ENCODE results near the gene TDRD15.

GRCh38 chr2:21163213-21163612 lies 39.4 kb downstream of the TDRD15 start:
- no peak for TF ChIP-seq FOS (IDR thresholded peaks at IDR 0.05; ENCODE audit: borderline replicate concordance, insufficient read depth, low read length)
- no peak for TF ChIP-seq POLR2A (IDR thresholded peaks at IDR 0.05; ENCODE audit: low read depth, low read length)
- no peak for TF ChIP-seq CTCF (IDR thresholded peaks at IDR 0.05; ENCODE audit: extremely low read depth in 1 of 2, insufficient read depth in 1 of 2, low read depth in 1 of 2, low read length in 2 of 2)
- no peak for TF ChIP-seq EZH2 (IDR thresholded peaks at IDR 0.05; ENCODE audit: borderline replicate concordance, low read depth, low read length, severe bottlenecking)
- no peak for TF ChIP-seq MYC (IDR thresholded peaks at IDR 0.05; ENCODE audit: low read depth, low read length)
- no peak for TF ChIP-seq POLR2AphosphoS5 (IDR thresholded peaks at IDR 0.05; ENCODE audit: insufficient read depth, low read depth, low read length)
